Fibroblast of gingiva (primary cell): ENCODE data around the gene EPHB1.
"Not testable (repeated sequence)": the region's sequence is repeated elsewhere in the genome, so short reads cannot be mapped to it uniquely, and the experiment has no call there.

Source experiments
- DNase-seq: peaks from one replicate; pipeline ENCODE4 v3.0.0-alpha.2; 2011; ENCODE audit warnings: low read depth

The EPHB1 gene

GRCh38 chr3:134777341-134777740 lies 17.7 kb upstream of the EPHB1 start:
- no peak for DNase-seq

GRCh38 chr3:134788283-134788682 lies 6.8 kb upstream of the EPHB1 start:
- not testable (repeated sequence) for DNase-seq

- no peak for DNase-seq
Measured at GRCh38 chr3:134790065-134790464, 5.0 kb upstream of the EPHB1 start.

GRCh38 chr3:134791992-134792391 lies 3.1 kb upstream of the EPHB1 start:
- DNase-seq, result no peak

- DNase-seq, result no peak
Measured at GRCh38 chr3:134792700-134793099, 2.4 kb upstream of the EPHB1 start.

GRCh38 chr3:134793562-134793961 lies 1.5 kb upstream of the EPHB1 start:
- DNase-seq, result no peak

- no peak for DNase-seq
Measured at GRCh38 chr3:134794323-134794722, 737 bp upstream of the EPHB1 start.

- DNase-seq, result peak; percentile 27
Measured at GRCh38 chr3:134795746-134796280, 753 bp downstream of the EPHB1 start.

GRCh38 chr3:134796281-134797056 lies 1.4 kb downstream of the EPHB1 start:
- DNase-seq, result no peak

GRCh38 chr3:134797057-134797740 lies 2.1 kb downstream of the EPHB1 start:
- DNase-seq, result no peak

GRCh38 chr3:134797741-134798451 lies 2.8 kb downstream of the EPHB1 start:
- DNase-seq, result no peak

GRCh38 chr3:134798681-134799311 lies 3.7 kb downstream of the EPHB1 start:
- no peak for DNase-seq

GRCh38 chr3:134799393-134799792 lies 4.3 kb downstream of the EPHB1 start:
- peak; percentile 48 for DNase-seq

- no peak for DNase-seq
Measured at GRCh38 chr3:134801204-134801958, 6.3 kb downstream of the EPHB1 start.

GRCh38 chr3:134802428-134803050 lies 7.5 kb downstream of the EPHB1 start:
- DNase-seq, result no peak

- no peak for DNase-seq
Measured at GRCh38 chr3:134803051-134803505, 8.0 kb downstream of the EPHB1 start.

- no peak for DNase-seq
Measured at GRCh38 chr3:134803652-134804051, 8.6 kb downstream of the EPHB1 start.

- no peak for DNase-seq
Measured at GRCh38 chr3:134804508-134805480, 9.7 kb downstream of the EPHB1 start.

- no peak for DNase-seq
Measured at GRCh38 chr3:134807189-134807588, 12.1 kb downstream of the EPHB1 start.

GRCh38 chr3:134808835-134809234 lies 13.8 kb downstream of the EPHB1 start:
- no peak for DNase-seq
